ENCODE data around the gene S1PR4.
A peak's percentile ranks its signal among the peaks of the same experiment; 100 is the strongest.

S1PR4 gene

DNA sequence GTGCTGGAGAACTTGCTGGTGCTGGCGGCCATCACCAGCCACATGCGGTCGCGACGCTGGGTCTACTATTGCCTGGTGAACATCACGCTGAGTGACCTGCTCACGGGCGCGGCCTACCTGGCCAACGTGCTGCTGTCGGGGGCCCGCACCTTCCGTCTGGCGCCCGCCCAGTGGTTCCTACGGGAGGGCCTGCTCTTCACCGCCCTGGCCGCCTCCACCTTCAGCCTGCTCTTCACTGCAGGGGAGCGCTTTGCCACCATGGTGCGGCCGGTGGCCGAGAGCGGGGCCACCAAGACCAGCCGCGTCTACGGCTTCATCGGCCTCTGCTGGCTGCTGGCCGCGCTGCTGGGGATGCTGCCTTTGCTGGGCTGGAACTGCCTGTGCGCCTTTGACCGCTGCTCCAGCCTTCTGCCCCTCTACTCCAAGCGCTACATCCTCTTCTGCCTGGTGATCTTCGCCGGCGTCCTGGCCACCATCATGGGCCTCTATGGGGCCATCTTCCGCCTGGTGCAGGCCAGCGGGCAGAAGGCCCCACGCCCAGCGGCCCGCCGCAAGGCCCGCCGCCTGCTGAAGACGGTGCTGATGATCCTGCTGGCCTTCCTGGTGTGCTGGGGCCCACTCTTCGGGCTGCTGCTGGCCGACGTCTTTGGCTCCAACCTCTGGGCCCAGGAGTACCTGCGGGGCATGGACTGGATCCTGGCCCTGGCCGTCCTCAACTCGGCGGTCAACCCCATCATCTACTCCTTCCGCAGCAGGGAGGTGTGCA is 587 bp downstream of the S1PR4 start:
- peak overlapping the region; percentile 74 to 99 (median 93) for H3K4me3 ChIP-seq (ENCODE audit: control insufficient read depth in 1 of 7, extremely low read depth in 1 of 7, insufficient read depth in 4 of 7, low read depth in 2 of 7, low read length in 6 of 7)
- DNase-seq, result no peak
- WGBS (ENCODE audit: insufficient coverage), result under 1% methylated on average over 45 of the region's 52 CpGs
- peaks cover under 1 to 8% (median 4%) of the 10 kb centered on the region in 4 experiments for H3K36me3 ChIP-seq (ENCODE audit: control insufficient read depth in 4 of 4, insufficient read depth in 4 of 4, low read length in 3 of 4)
- peaks cover 0 to 59% (median 52%) of the 10 kb centered on the region in 4 experiments for H3K4me1 ChIP-seq (ENCODE audit: control extremely low read depth in 1 of 4, control insufficient read depth in 4 of 4, insufficient read depth in 4 of 4, low read length in 3 of 4)
- CTCF ChIA-PET, result interaction anchor here (1.7 kb wide), 1 partner anchor 36 kb away, joined by 5 read pairs; no protein-coding TSS in a partner anchor
- H3K27ac ChIP-seq (ENCODE audit: insufficient read depth in 1 of 2, low read depth in 1 of 2, low read length in 2 of 2, poor library complexity in 1 of 2, severe bottlenecking in 2 of 2), result peak overlapping the region; percentile 78 to 85
- H3K27me3 ChIP-seq (replicated peaks in 2 of 5; ENCODE audit: control insufficient read depth in 4 of 5, insufficient read depth in 5 of 5, low read length in 4 of 5), result no peaks in the 10 kb centered on the region
- no peaks in the 10 kb centered on the region for H3K9me3 ChIP-seq (ENCODE audit: control extremely low read depth in 1 of 5, control insufficient read depth in 4 of 5, insufficient read depth in 2 of 5, low read depth in 1 of 5, low read length in 4 of 5)
- POLR2A ChIA-PET, result interaction anchor here (0.6 to 1.1 kb wide), 4 partner anchors 27 to 50 kb away, joined by 3 read pairs; no protein-coding TSS in a partner anchor

DNA sequence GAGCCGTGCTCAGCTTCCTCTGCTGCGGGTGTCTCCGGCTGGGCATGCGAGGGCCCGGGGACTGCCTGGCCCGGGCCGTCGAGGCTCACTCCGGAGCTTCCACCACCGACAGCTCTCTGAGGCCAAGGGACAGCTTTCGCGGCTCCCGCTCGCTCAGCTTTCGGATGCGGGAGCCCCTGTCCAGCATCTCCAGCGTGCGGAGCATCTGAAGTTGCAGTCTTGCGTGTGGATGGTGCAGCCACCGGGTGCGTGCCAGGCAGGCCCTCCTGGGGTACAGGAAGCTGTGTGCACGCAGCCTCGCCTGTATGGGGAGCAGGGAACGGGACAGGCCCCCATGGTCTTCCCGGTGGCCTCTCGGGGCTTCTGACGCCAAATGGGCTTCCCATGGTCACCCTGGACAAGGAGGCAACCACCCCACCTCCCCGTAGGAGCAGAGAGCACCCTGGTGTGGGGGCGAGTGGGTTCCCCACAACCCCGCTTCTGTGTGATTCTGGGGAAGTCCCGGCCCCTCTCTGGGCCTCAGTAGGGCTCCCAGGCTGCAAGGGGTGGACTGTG is 1.2 kb downstream of the S1PR4 start:
- no peaks in the 10 kb centered on the region for H3K9me3 ChIP-seq (ENCODE audit: control extremely low read depth in 1 of 5, control insufficient read depth in 4 of 5, insufficient read depth in 2 of 5, low read depth in 1 of 5, low read length in 4 of 5)
- WGBS (ENCODE audit: insufficient coverage), result under 1% methylated on average over 27 of the region's 31 CpGs
- peak overlapping the region; percentile 78 to 85 for H3K27ac ChIP-seq (ENCODE audit: insufficient read depth in 1 of 2, low read depth in 1 of 2, low read length in 2 of 2, poor library complexity in 1 of 2, severe bottlenecking in 2 of 2)
- peak in 1 of 3 donors; percentile 37 for DNase-seq
- H3K27me3 ChIP-seq (replicated peaks in 2 of 5; ENCODE audit: control insufficient read depth in 4 of 5, insufficient read depth in 5 of 5, low read length in 4 of 5), result no peaks in the 10 kb centered on the region
- H3K4me3 ChIP-seq (ENCODE audit: control insufficient read depth in 1 of 7, extremely low read depth in 1 of 7, insufficient read depth in 4 of 7, low read depth in 2 of 7, low read length in 6 of 7), result peak overlapping the region; percentile 74 to 99 (median 93)
- H3K4me1 ChIP-seq (ENCODE audit: control extremely low read depth in 1 of 4, control insufficient read depth in 4 of 4, insufficient read depth in 4 of 4, low read length in 3 of 4), result peaks cover 0 to 66% (median 58%) of the 10 kb centered on the region in 4 experiments
- ChIA-PET POLR2A (interaction anchor here (1.1 kb wide), 1 partner anchor 50 kb away, joined by 3 read pairs; no protein-coding TSS in a partner anchor), CTCF (interaction anchor here (1.7 kb wide), 1 partner anchor 36 kb away, joined by 5 read pairs; no protein-coding TSS in a partner anchor)
- H3K36me3 ChIP-seq (ENCODE audit: control insufficient read depth in 4 of 4, insufficient read depth in 4 of 4, low read length in 3 of 4), result peaks cover 2 to 11% (median 6%) of the 10 kb centered on the region in 4 experiments

DNA sequence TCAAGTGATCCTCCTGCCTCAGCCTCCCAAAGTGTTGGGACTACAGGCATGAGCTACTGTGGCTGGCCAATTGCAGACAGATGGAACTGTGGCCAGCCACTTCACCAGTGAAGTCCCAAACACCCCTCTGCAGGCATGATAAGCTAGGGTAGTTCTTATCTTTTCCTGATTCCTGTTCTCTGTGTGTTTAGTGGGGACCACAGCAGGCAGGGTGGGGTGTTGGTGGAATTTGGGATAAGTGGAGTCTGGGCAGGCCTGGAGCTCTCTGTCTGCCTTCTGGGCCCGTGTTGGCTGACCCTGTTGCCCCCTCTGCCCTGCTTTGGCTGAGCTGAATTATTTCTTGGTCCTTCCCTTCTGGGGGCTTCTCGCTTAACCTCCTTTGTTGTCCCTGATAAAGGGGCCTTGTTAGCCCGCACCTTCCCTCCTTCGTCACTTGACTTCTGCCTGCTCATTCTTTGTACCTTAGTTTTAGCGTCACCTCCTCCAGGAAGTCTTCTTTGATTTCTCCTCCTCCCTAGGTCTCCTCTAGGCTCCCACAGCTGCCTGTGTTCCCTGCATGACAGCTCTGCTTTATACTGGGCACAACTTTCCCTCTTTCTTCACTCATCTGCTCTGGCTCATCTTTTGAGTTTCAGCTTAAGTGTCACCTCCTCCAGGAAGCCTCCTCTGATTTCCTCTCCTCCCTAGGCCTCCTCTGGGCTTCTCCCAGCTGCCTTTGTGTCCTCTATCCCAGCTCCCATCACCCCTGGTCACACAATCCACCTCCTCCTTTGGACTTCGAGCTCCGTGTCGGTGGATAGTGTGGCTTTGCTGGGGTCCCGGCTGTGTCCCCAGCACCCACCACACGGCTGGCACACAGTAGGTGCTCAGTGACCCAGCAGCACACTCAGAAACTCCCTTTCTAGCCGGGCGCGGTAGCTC is 5.4 kb downstream of the S1PR4 start:
- peaks cover 0 to 80% (median 72%) of the 10 kb centered on the region in 4 experiments for H3K4me1 ChIP-seq (ENCODE audit: control extremely low read depth in 1 of 4, control insufficient read depth in 4 of 4, insufficient read depth in 4 of 4, low read length in 3 of 4)
- WGBS (ENCODE audit: insufficient coverage), result 80% methylated on average over 9 of the region's 13 CpGs
- CTCF ChIA-PET, result interaction anchor here (0.8 to 1.9 kb wide), 7 partner anchors 10 to 80 kb away, joined by 3 to 6 read pairs (median 3); no protein-coding TSS in a partner anchor
- no peaks in the 10 kb centered on the region for H3K27me3 ChIP-seq (replicated peaks in 2 of 5; ENCODE audit: control insufficient read depth in 4 of 5, insufficient read depth in 5 of 5, low read length in 4 of 5)
- DNase-seq, result peak in 2 of 3 donors; percentile 29 to 48
- peak overlapping the region in 1 of 2 experiments; percentile 39 for H3K27ac ChIP-seq (ENCODE audit: insufficient read depth in 1 of 2, low read depth in 1 of 2, low read length in 2 of 2, poor library complexity in 1 of 2, severe bottlenecking in 2 of 2)
- peaks cover 2 to 26% (median 7%) of the 10 kb centered on the region in 4 experiments for H3K36me3 ChIP-seq (ENCODE audit: control insufficient read depth in 4 of 4, insufficient read depth in 4 of 4, low read length in 3 of 4)
- POLR2A ChIA-PET, result interaction anchor here (0.6 to 2.0 kb wide), 2 partner anchors 19 to 182 kb away, joined by 5 to 7 read pairs; no protein-coding TSS in a partner anchor
- no peaks in the 10 kb centered on the region for H3K9me3 ChIP-seq (ENCODE audit: control extremely low read depth in 1 of 5, control insufficient read depth in 4 of 5, insufficient read depth in 2 of 5, low read depth in 1 of 5, low read length in 4 of 5)
- peak overlapping the region in 1 of 7 experiments; percentile 3 for H3K4me3 ChIP-seq (ENCODE audit: control insufficient read depth in 1 of 7, extremely low read depth in 1 of 7, insufficient read depth in 4 of 7, low read depth in 2 of 7, low read length in 6 of 7)

DNA sequence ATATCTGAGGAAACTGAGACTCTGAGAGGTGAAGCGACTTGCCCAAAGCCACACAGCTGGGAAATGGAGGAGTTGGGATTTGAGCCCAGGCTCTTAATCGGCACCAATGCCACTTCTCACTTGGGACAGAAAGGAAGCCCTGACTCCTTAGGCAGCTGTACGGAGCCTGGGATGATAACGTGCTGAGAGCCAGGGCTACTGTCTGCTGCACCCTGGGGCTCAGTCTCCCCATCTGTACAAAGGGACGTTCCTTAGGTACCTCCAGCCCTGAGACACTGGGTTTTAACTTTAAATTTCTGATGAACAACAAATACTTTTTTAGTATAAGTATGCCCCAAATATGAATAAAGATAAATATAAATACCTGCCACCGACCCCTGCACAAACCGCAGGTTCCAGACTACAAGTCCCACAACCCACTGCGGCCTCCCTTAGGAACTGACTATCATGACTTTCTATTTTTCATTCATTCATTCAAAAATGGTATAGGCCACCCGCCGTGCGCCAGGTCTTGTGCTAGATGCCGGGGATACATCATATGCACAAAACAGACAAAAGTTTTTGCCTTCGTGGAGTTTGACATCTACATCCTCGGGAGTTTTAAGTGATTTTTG is 6.4 kb downstream of the S1PR4 start:
- 35% methylated on average over 11 of the region's 14 CpGs for WGBS (ENCODE audit: insufficient coverage)
- ChIA-PET CTCF (interaction anchor here (0.9 to 1.9 kb wide), 2 partner anchors 21 to 81 kb away, joined by 3 to 4 read pairs; no protein-coding TSS in a partner anchor), POLR2A (interaction anchor here (2.0 kb wide), 1 partner anchor 20 kb away, joined by 7 read pairs; no protein-coding TSS in a partner anchor)
- Histone ChIP-seq H3K27ac (ENCODE audit: insufficient read depth in 1 of 2, low read depth in 1 of 2, low read length in 2 of 2, poor library complexity in 1 of 2, severe bottlenecking in 2 of 2) (peak overlapping the region in 1 of 2 experiments; percentile 86), H3K9me3 (ENCODE audit: control extremely low read depth in 1 of 5, control insufficient read depth in 4 of 5, insufficient read depth in 2 of 5, low read depth in 1 of 5, low read length in 4 of 5) (no peaks in the 10 kb centered on the region), H3K36me3 (ENCODE audit: control insufficient read depth in 4 of 4, insufficient read depth in 4 of 4, low read length in 3 of 4) (peaks cover 2 to 35% (median 7%) of the 10 kb centered on the region in 4 experiments), H3K4me1 (ENCODE audit: control extremely low read depth in 1 of 4, control insufficient read depth in 4 of 4, insufficient read depth in 4 of 4, low read length in 3 of 4) (peaks cover 0 to 80% (median 70%) of the 10 kb centered on the region in 4 experiments), H3K4me3 (ENCODE audit: control insufficient read depth in 1 of 7, extremely low read depth in 1 of 7, insufficient read depth in 4 of 7, low read depth in 2 of 7, low read length in 6 of 7) (peak overlapping the region in 6 of 7 experiments; percentile 73 to 94 (median 87)), H3K27me3 (replicated peaks in 2 of 5; ENCODE audit: control insufficient read depth in 4 of 5, insufficient read depth in 5 of 5, low read length in 4 of 5) (no peaks in the 10 kb centered on the region)
- DNase-seq, result peak in 2 of 3 donors; percentile 88 to 92

DNA sequence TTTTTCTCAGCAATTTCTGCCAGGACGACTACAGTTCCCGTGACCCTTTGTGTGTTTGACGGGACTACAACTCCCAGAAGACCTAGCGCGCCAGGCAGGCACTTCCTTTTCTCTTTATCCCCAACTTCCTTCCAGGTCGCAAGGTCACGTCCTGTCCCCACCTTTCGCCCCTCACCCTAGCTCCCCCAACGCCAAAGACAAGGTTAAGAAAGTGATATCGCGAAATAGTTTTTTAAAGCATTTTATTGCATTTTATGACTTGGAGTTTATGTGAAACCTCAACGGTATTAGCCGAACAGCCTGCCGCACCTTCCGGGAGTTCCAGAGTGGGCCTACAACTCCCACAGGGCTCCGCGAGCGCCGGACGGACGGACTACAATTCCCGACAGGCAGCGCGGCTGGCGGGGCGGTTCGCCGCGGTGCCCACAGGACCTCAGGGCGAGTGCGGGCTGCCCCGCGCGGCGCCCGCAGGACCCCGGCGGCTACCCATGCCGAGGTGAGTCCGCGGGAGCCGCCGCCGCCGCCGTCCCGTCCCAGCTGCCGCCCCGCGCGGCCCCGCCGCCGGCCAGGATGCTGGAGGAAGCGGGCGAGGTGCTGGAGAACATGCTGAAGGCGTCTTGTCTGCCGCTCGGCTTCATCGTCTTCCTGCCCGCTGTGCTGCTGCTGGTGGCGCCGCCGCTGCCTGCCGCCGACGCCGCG is 7.0 kb downstream of the S1PR4 start, which contains the start of gene NCLN:
TSS of gene NCLN (plus strand) at position 470 of the 699 bp plus-strand sequence. CDS start at position 571, 101 bp downstream.
- peaks cover 0 to 77% (median 67%) of the 10 kb centered on the region in 4 experiments for H3K4me1 ChIP-seq (ENCODE audit: control extremely low read depth in 1 of 4, control insufficient read depth in 4 of 4, insufficient read depth in 4 of 4, low read length in 3 of 4)
- H3K27ac ChIP-seq (ENCODE audit: insufficient read depth in 1 of 2, low read depth in 1 of 2, low read length in 2 of 2, poor library complexity in 1 of 2, severe bottlenecking in 2 of 2), result peak within 1 kb of the TSS; percentile 36 to 86
- no peaks in the 10 kb centered on the region for H3K27me3 ChIP-seq (replicated peaks in 2 of 5; ENCODE audit: control insufficient read depth in 4 of 5, insufficient read depth in 5 of 5, low read length in 4 of 5)
- no peaks in the 10 kb centered on the region for H3K9me3 ChIP-seq (ENCODE audit: control extremely low read depth in 1 of 5, control insufficient read depth in 4 of 5, insufficient read depth in 2 of 5, low read depth in 1 of 5, low read length in 4 of 5)
- peaks cover 2 to 42% (median 7%) of the 10 kb centered on the region in 4 experiments for H3K36me3 ChIP-seq (ENCODE audit: control insufficient read depth in 4 of 4, insufficient read depth in 4 of 4, low read length in 3 of 4)
- peak; percentile 95 to 97 (median 96) for DNase-seq
- WGBS (ENCODE audit: insufficient coverage), result 0% methylated on average over 59 of the region's 69 CpGs
- ChIA-PET CTCF (no interaction called here), POLR2A (interaction anchor here (2.0 kb wide), 1 partner anchor 21 kb away, joined by 7 read pairs; no protein-coding TSS in a partner anchor)
- H3K4me3 ChIP-seq (ENCODE audit: control insufficient read depth in 1 of 7, extremely low read depth in 1 of 7, insufficient read depth in 4 of 7, low read depth in 2 of 7, low read length in 6 of 7), result peak within 1 kb of the TSS; percentile 56 to 94 (median 85)
